GM12875 (cell line): ENCODE results near the gene CCDC141.
A peak's percentile ranks its signal among the peaks of the same experiment; 100 is the strongest.

Source experiments
- H3K4me3 ChIP-seq: one replicate; pipeline ENCODE4 v1.5.1; 2011; ENCODE audit warnings: low read depth, low read length, control low read depth
- TF ChIP-seq, protein P1 (sequence below): IDR thresholded peaks from 2 replicates; pipeline ENCODE4 v1.5.1; 2011; ENCODE audit warnings: low read depth, mild to moderate bottlenecking, control low read depth, inconsistent platforms, low read length, moderate library complexity, borderline replicate concordance; ENCODE audit not compliant: insufficient read depth

CCDC141 gene

DNA sequence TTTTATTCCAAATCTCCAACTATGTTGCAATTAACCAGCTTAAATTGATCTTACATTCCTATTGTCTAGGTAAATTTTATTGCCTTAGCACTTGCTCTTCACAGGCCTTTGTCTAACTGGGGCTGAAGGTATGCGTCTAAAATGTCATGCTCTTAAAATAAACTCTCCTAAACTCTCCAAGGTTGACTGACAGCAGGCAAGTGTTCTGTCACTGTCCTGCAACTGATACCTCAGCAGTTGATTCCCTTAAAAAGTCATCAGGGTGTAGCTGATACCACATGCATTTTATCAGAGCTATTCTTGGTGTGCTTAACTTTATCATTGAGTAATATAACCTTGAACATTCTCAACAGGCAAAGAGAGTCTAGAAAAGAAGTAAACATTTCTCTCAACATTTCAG is 243.4 kb downstream of the CCDC141 start:
- no peak overlapping the region for H3K4me3 ChIP-seq
- TF ChIP-seq, protein P1, sequence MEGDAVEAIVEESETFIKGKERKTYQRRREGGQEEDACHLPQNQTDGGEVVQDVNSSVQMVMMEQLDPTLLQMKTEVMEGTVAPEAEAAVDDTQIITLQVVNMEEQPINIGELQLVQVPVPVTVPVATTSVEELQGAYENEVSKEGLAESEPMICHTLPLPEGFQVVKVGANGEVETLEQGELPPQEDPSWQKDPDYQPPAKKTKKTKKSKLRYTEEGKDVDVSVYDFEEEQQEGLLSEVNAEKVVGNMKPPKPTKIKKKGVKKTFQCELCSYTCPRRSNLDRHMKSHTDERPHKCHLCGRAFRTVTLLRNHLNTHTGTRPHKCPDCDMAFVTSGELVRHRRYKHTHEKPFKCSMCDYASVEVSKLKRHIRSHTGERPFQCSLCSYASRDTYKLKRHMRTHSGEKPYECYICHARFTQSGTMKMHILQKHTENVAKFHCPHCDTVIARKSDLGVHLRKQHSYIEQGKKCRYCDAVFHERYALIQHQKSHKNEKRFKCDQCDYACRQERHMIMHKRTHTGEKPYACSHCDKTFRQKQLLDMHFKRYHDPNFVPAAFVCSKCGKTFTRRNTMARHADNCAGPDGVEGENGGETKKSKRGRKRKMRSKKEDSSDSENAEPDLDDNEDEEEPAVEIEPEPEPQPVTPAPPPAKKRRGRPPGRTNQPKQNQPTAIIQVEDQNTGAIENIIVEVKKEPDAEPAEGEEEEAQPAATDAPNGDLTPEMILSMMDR: no peak

GRCh38 chr2:178805457-178805856 is 244.5 kb downstream of the CCDC141 start:
- TF ChIP-seq, protein P1: no peak
- H3K4me3 ChIP-seq: no peak overlapping the region

DNA sequence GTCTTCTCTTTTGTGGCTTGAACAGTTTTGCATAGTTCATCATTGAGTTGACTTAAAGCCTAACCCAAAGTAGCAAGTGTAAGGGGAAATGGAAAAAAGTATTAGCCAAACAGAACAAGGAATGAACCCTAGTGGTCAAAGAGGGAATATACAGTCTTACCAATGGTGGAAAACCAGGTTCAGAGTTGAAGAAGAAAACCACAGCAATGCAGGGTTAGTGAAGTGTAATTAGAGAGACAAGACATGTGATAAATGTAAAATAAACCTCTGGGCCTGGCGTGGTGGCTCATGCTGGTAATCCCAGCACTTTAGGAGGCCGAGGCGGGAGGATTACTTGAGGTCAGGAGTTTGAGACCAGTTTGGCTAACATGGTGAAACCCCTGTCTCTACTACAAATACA is 245.1 kb downstream of the CCDC141 start:
- TF ChIP-seq, protein P1: peak; percentile 52; the same call in 1 of the 2 replicates
- no peak overlapping the region for H3K4me3 ChIP-seq

GRCh38 chr2:178800510-178800909 is 249.4 kb downstream of the CCDC141 start:
- TF ChIP-seq, protein P1: no peak

DNA sequence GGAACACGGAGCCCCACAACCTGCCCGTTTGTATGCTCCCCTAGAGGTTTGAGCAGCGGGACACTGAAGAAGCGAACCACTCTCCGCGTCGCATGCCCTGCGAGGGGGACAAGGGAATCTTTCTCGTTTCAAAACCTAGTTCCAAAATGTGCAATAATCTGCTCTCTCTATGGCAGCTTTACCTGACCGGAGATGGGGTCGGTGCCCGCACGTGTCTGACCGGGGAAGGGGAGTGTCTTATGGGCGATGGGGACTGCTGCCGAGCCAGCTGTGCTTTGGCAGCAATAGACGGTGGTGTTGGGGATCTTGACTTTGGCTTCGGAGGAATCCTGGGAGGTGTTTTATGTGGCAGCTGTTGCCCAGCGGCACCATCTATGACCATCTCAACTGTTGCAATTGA is 250.6 kb downstream of the CCDC141 start:
- TF ChIP-seq, protein P1: no peak
- H3K4me3 ChIP-seq: no peak overlapping the region

More at GRCh38 chr2:178800510-178800909, 249.4 kb downstream of the CCDC141 start:
- H3K4me3 ChIP-seq: no peak overlapping the region

DNA sequence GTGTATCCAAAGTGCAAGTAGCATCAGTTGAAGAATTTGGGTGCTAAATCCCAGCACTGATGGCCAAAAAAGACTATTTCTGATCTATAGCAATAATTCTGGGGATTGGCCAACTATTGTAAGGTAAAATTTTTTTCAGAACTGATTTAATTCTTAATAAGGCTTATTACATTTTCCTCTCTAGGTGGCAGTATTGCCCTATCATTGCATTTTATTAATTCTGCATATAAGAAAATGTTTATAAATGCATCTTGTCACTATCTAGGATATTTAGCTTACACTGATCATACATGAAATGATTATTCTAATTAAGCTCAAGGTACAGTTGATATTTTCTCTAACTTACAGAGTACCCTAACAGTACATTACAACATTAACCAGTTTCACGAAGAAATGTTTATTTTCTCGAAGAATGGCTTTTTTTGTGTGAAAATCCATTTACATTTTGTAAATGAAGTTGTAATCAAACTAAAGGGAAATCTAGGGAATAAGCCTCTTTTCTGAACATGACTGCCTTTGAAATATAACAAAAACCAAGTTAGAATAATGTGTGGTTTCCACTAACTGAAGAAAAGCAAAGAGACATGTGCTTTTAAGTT is 253.8 kb downstream of the CCDC141 start:
- H3K4me3 ChIP-seq: no peak overlapping the region
- TF ChIP-seq, protein P1: no peak

GRCh38 chr2:178787934-178788333 is 262.0 kb downstream of the CCDC141 start:
- H3K4me3 ChIP-seq: no peak overlapping the region
- TF ChIP-seq, protein P1: no peak
